HEK293 (cell line): Measurements from ENCODE around the gene STRA8.

Source experiments
- TF ChIP-seq, protein P1 (sequence below): fragments of 450-650 bp; formaldehyde crosslinking; IDR thresholded peaks from 2 replicates; pipeline ENCODE4 v1.5.1; 2016; ENCODE audit warnings: missing biosample characterization, missing genetic modification characterization
- TF ChIP-seq, protein P2 (sequence below): fragments of 450-650 bp; formaldehyde crosslinking; IDR thresholded peaks from 2 replicates; pipeline ENCODE4 v1.5.1; 2016; ENCODE audit warnings: missing biosample characterization, missing genetic modification characterization

DNA sequence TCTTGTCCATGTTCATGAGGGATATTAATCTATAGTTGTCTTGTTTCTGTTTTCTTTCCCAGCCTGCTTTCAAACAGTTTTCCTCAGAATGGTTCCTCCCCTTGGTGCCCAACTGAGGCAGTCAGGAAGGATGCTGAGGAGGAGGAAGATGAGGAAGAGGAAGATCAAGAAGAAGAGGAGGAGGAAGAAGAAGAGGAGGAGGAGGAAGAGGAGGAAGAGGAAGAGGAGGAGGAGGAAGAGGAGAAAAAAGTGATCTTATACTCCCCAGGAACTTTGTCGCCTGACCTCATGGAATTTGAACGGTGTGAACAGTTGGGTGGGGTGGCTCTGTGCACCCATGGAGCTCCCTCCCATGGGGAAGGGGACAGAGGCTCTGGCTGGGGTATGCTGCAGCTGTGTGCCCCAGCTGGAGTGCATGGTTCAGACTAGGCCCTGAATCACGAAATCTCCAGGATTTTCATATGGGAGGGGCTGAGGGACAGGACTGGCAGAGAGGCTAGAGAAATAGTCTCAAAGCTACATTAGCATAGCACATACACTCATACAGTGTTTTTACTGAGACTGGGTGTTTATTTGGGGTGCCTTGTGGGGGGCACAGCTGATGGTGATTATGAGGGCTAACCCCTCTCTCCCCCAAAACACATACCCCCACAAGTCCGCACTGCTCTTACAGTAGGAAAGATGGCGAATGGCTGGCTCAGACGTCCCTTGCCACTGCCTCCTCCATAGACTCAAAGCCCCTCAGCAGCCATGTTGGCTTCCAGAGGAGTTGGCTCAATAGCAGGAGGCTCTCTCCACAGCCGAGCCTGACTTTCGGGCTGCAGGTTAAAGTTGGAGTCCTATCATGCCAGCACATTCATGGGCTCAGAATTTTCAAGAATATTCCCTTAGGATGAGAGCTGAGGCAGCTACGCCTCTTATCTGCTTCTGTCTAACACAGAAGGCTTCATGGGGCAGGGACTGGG is 11.9 kb downstream of the STRA8 start:
- TF ChIP-seq, protein P1, sequence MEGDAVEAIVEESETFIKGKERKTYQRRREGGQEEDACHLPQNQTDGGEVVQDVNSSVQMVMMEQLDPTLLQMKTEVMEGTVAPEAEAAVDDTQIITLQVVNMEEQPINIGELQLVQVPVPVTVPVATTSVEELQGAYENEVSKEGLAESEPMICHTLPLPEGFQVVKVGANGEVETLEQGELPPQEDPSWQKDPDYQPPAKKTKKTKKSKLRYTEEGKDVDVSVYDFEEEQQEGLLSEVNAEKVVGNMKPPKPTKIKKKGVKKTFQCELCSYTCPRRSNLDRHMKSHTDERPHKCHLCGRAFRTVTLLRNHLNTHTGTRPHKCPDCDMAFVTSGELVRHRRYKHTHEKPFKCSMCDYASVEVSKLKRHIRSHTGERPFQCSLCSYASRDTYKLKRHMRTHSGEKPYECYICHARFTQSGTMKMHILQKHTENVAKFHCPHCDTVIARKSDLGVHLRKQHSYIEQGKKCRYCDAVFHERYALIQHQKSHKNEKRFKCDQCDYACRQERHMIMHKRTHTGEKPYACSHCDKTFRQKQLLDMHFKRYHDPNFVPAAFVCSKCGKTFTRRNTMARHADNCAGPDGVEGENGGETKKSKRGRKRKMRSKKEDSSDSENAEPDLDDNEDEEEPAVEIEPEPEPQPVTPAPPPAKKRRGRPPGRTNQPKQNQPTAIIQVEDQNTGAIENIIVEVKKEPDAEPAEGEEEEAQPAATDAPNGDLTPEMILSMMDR, result no peak
- TF ChIP-seq, protein P2, sequence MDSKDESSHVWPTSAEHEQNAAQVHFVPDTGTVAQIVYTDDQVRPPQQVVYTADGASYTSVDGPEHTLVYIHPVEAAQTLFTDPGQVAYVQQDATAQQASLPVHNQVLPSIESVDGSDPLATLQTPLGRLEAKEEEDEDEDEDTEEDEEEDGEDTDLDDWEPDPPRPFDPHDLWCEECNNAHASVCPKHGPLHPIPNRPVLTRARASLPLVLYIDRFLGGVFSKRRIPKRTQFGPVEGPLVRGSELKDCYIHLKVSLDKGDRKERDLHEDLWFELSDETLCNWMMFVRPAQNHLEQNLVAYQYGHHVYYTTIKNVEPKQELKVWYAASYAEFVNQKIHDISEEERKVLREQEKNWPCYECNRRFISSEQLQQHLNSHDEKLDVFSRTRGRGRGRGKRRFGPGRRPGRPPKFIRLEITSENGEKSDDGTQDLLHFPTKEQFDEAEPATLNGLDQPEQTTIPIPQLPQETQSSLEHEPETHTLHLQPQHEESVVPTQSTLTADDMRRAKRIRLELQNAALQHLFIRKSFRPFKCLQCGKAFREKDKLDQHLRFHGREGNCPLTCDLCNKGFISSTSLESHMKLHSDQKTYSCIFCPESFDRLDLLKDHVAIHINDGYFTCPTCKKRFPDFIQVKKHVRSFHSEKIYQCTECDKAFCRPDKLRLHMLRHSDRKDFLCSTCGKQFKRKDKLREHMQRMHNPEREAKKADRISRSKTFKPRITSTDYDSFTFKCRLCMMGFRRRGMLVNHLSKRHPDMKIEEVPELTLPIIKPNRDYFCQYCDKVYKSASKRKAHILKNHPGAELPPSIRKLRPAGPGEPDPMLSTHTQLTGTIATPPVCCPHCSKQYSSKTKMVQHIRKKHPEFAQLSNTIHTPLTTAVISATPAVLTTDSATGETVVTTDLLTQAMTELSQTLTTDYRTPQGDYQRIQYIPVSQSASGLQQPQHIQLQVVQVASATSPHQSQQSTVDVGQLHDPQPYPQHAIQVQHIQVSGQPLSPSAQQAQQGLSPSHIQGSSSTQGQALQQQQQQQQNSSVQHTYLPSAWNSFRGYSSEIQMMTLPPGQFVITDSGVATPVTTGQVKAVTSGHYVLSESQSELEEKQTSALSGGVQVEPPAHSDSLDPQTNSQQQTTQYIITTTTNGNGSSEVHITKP (tag by site-specific recombination), result no peak
